COLO829 (cell line): ENCODE measurements around the gene ANXA10.
"Not testable (repeated sequence)": the region's sequence is repeated elsewhere in the genome, so short reads cannot be mapped to it uniquely, and the experiment has no call there.

Experiments
- DNase-seq: peaks from one replicate; pipeline ENCODE4 v3.0.0; 2012; ENCODE audit warnings: low spot score

Gene ANXA10, protein sequence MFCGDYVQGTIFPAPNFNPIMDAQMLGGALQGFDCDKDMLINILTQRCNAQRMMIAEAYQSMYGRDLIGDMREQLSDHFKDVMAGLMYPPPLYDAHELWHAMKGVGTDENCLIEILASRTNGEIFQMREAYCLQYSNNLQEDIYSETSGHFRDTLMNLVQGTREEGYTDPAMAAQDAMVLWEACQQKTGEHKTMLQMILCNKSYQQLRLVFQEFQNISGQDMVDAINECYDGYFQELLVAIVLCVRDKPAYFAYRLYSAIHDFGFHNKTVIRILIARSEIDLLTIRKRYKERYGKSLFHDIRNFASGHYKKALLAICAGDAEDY

DNA sequence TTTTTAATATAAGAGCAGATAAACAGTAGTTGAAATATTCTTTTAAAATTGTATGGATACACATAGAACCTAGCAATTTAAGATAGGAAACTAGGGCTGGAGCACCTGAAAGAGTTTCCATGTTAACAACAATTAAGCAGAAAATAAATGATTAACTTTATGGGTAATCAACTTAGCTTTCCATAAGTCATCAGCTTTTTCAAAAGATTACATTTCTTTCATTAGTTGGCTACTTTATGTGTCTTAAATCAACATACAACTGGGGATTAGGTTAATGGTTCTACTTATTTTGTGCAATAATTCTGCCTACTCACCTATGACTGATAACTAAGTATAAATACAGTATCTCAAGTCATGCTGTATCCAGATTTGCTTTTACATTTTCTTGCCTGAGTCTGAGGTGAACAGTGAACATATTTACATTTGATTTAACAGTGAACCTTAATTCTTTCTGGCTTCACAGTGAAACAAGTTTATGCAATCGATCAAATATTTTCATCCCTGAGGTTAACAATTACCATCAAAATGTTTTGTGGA, at the start of gene ANXA10:
ANXA10 (plus strand) TSS at position 362 of the 537 bp plus-strand sequence; CDS start at position 526, 164 bp downstream.
- no peak for DNase-seq

DNA sequence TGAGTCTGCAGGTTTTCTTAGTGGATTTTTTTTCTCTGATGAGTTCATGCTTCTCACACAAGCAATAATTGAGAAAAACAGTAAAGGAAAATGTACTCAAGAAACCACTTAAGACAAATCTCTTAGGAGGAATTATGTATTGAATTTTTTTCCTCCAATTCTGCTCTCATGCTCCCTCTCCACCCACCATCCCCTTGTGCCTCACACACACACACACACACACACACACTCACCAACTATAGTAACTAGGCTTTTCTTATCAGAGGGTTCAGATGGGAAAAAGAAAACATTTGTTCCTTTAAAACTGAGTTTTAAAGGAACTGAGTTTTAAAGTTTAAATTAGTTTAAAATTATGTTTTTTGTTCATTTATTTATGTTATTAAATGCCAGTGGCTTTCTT, 47.0 kb upstream of the ANXA10 start:
- DNase-seq, result no peak

DNA sequence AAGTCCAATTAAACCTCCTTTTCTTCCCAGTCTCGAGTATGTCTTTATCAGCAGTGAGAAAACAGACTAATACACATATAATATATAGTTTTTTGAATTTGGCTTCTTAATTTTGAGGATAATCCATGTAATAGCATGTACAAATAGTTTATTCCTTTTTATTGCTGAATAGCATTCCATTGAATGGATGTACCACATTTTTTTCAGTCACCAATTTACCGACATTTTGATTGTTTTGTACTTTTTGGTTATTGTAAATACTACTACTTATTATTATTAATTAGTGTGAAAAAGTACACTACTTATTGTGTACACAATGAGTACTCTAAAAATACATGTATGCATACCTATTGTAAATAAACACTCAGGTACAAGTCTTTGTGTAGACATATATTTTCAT, 42.3 kb upstream of the ANXA10 start:
- no peak for DNase-seq

DNA sequence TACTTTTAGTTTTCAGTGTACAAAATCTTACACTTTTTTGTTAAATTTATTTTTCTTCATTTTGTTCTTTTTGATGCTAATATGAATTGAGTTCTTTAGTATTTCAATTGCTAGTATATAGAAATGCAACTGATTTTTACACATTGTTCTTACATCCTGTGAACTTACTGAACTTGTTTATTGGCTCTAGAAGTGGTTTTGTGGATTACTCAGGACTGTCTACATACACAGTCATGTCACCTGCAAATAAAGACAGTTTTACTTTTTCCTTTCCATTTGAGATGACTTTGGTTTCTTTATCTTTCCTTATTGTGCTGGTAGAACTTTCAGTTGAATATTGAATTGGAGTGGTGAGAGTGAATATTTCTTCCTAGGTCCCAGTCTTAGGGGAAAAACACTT, 40.8 kb upstream of the ANXA10 start:
- no peak for DNase-seq

DNA sequence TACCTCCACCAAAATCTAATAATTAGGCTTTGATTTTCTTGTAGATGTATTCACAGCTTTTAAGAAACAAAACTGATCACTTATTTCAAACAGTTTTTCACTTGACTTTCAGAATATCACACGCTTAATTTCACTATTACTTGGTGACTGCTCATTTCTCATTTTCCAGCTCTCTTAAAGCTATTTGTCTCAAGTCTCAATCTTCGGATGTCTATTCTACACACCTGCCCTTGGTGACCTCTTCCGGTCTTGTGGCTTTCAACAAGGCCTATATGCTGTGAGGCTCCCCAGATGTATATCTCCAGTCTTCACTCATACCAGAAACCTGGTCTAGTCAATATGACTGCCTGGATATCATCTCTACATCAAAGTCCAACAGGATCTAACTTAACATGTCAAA, 34.9 kb upstream of the ANXA10 start:
- no peak for DNase-seq

DNA sequence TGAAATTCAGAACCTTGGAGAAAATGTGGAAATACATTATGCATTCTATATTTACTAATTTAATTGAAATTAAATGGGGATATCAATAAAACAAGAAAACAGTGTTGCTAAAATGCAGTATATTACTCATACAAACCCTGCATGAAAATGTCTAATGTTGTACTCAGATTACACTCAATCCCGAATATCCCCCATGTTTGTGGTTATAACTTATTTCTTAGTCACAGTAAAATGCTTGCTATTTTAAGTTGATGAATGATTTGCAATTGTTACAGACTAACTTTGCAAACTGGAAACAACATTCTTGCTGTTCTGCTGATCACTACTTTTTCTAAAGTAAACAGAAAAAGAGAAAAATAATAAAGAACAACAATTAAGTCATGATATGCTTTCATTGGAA, 33.1 kb upstream of the ANXA10 start:
- no peak for DNase-seq

DNA sequence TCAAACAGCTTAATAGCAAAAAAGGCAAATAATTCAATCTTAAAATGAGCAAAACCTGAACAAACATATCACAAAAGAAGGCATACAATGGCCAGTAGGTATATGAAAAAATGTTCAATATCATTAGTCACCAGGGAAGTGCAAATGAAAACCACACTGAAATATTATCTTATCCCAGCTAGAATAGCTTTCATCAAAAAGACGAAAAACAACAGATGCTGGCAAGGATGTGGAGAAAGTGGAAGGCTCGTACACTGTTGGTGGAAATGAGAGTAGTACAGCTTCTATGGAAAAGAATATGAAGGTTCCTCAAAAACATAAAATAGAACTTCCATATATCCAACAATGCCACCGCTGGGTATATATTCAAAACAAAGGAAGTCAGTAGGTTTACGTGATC, 29.3 kb upstream of the ANXA10 start:
- DNase-seq, result no peak

DNA sequence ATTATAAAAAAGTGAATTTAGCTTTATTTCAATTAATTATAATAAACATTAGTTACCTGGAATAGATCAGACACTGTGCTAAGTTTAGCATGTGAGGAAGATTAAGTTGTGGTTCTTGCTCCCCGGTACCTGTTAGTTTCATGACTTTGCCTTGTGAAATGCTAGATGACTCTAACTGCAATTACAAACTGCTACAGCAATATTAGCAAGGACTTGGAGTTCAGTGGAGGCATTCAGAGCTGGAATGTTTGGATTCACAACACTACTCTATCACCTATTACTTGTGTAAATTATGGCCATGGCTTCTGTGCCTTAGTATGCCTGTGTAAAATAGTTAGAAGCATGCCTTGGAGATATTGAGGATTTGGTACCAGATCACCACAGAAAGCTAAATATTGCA, 21.4 kb upstream of the ANXA10 start:
- no peak for DNase-seq

DNA sequence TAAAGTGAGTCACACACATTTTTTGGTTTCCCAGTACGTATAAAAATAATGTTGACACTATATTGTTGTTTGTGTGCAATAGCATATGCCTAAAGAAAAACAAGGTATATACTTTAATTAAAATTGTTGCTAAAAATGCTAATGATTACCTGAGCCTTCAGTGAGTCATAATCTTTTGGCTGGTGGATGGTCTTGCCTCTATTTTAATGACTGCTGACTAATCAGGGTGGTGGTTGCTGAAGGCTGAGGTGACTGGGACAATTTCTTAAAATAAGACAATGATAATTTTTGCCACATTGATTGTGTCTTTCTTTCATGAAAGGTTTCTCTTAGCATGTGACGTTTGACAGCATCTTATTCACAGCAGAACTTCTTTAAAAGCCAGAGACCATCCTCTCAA, 21.0 kb upstream of the ANXA10 start:
- no peak for DNase-seq

DNA sequence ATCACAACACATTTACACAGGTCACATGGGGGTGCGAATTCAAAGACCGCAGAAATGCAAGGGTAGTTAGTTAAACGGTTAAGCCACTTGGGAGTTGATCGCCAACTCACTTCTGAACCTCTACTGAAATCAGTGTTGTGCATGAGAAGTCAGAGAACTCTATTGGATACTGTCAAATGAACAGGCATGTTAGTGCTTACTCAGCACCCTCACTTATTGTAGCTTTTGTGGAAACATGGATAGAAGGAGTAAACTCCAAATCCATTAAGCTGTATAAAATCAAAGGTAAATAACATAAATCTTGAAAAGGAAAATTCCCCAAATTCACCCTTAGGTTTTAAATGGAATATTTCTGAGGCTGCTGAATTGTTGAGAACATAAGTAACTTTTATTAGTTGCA, 17.5 kb upstream of the ANXA10 start:
- no peak for DNase-seq

DNA sequence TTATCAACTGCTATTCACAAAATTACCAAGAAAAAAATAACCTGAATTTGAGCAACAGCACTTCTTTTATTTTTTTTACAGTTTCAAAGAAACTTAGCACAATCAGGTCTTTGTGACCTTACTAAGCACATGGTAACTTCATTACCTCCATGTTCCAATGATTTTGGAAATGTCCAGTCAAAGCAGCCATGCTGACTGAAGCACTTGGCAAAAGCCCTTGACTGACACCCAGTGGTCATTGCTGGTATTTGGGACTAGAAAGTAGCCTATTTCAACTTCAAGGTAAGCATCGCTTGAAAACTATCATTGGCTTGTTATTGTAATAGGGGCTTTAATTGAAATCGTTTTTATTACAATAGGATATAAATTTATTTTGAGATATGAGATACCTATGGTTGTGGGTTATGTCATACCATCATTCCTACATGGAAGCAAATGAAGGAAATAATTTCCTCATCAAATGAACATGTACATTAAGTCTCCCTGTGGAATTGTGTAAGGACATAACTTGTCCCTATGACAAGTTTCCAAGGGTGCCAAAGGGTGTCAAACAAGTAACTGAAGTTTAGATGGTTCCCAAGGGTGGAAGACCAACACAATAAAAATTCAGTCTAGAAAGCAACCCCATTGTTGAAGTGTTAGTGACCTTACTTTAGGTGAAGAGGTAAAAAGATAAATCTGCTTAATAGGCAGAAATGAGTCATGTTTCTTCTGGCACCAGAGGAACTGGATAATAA, 15.2 kb upstream of the ANXA10 start:
- DNase-seq, result peak; percentile 68

DNA sequence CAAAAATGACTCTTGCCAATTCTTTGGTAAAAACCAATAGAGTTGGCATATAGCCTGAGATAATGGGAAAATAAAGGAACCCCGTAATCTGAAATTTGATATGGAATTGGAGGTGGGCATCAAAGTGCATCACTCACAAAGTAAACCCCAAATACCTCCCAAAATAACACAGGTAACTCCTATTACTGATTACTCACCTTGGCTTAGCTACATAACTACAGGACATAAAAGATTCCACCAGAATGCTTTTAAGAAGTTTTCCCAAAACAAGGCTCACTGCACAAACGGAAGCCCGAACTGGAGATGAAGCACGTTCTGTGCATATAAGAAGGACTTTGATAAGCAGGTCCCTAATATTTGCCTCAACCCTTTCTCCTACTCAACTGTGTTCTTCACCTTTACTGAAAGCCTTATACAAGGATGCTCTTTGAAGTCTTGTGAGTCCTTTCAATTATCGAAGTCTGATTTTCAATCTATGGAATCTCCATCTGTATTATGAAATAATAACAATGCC, 14.6 kb upstream of the ANXA10 start:
- DNase-seq, result no peak

DNA sequence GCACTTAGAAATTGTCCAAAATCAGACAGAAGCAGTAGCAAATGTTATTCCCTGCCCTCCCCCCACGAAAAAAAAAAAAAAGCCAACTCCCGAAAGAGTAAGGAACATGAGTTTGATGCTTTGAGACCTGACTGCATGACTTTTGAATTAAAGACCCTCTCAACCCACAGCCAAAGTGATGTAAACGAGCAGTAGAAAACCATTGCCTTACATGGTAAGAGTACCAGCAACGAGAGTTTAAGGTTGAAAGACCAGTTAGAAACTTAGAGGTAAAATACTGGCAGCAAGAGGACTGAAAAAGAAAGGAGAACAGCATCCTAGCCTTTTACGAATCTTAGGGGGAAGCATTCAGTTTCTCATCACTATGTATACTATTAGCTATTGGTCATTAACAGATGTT, 10.0 kb upstream of the ANXA10 start:
- DNase-seq, result no peak

DNA sequence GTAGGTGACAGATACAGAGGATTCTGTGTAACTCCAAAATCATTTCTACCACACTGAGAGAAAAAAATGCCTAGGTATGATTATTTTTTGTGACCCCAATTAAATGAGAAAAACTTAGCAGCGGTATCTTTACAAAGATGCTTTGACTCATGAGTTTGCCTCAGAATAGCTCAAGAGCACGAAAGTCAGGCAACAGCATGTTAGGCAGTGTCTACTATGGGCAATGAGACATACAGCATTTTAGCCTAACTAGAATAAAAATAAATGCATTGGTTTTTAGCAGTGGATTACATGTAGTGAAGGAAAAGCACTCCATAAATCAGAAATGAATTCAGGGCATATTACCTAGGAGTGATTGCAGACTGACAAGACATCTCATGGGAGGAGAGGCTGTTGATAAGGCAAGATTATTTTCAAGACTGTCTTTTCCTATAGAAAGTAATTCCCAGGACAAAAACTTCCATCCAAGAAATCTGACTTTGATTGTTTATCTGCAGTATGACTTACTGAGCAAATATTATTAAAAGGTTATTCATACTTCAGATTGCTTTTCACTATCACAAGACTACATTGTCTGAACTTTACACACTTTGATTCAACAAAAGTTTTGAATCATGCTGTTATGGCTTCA, 3.6 kb downstream of the ANXA10 start:
- no peak for DNase-seq

DNA sequence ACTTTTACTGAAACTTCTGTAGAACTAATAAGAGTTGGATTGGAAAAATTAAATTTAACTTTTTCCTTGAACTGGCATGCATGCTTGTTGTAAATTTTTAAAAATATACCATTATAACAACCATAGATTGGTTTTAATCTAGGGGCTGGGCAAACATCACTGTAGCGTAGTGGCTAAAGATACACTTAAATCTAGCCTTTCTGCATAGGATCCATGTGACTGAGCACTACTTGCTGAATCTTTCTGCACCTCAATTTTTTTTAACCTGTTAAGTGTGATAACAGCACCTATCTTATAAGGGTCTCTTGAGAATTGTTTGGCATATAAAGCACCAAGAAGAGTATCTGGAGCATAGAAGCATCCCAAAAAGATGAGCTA, 4.1 kb downstream of the ANXA10 start:
- DNase-seq, result no peak

DNA sequence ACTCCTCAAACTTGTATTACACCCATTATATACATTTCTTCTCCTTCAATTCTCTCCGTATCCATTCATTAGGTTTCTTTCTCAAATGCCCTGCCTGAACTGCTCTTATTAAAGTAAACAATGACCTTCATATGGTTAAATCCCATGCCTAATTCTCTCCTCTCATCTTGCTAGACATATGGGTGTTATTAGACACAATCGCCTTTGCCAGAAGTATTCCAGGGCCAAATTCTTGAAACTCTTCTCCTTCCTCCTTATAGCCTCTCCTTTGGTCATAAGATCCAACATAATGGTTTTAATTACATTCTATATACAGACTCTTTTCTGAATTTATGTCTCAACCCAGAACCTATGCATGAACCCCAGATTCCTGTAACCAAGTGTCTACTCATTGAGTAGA, 4.8 kb downstream of the ANXA10 start:
- DNase-seq, result no peak

DNA sequence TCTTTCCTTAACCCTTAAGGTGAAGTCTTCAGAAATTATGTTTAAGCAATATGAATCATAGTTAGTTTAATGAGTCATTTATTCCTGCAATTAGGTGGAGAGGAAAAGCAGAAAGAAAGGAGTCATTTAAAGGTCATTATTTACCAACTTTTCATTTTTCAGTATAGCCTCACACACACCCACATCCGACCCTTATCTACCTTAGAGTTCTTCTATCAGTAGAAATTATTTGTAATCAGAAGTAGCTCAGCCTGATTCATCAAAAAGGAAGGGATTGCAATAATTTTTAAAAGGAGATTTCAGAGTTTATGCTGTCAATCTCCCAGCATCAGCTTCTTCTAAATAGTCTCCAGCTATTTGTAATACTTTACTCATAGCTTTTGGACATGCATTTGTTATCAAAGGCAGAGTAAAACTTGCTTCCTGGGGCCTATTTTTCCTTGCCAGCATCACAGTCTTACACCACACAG, 5.9 kb downstream of the ANXA10 start:
- peak; percentile 40 for DNase-seq

DNA sequence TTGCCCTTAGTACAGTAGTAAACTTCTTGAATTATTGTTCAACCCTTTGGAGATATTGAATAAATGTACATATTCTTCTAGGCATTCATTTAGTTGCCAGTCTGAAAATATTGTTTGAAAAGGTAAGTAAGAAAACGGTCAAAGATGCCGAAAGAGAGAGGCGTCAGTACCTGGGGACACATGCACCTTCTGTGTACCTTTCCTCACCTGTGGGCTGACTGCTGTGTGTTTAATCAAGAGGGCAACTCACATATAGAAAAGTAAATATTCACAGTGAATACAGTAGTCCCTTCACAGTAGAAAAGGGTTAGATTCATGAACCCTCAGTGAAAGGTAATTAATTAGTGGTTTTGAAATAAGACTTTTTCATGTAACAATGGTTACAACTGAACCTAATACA, 6.9 kb downstream of the ANXA10 start:
- DNase-seq, result no peak

DNA sequence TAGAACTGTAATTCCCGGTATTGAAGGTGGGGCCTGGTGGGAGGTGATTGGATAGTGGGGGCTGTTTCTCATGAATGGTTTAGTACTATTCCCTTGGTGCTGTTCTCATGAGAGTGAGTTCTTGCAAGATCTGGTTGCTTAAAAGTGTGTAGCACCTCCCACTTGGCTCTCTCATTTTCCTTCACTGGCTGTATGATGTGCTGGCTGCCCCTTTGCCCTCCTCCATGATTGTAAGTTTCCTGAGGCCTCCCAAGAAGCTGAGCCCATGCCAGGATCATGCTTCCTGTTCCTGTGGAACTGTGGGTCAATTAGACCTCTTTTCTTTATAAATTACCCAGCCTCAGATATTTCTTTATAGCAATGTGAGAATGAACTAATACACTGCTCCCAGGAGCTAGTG, 8.7 kb downstream of the ANXA10 start:
- DNase-seq, result no peak

DNA sequence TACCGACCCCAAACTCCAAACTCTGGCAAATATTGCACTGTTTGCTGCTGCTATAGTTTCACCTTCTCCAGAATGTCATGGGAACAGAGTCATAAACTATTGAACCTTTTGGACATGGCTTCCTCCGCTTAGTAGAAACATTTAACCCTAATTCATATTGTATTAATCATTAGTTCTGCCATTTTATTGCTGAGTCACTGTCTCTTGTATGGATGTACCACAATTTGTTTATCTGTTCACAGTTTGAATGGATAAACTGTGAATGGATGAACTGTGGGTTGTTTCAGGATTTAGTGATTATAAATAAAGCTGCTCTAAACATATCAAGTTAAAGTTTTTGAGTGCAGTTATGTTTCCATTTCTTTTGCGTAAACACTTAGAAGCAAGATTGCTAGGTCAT, 10.1 kb downstream of the ANXA10 start:
- DNase-seq, result no peak

DNA sequence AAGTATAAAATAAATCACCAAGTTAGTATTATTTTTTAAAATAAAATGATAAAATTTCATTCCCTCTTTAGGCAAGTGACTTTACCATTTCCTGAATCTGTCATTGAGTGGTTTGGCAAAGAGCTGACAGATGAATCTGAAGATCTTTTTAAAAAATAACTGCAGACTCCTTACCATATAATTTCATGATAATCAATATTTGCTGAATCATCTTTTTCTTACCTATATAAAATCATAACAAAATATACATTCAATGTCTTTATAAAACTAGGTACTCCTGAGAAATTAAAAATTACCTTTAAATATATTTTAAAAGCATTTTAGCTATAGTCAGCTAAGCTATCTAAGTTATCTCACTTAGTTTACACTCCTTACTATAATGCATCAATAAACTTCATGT, 17.2 kb downstream of the ANXA10 start:
- no peak for DNase-seq

DNA sequence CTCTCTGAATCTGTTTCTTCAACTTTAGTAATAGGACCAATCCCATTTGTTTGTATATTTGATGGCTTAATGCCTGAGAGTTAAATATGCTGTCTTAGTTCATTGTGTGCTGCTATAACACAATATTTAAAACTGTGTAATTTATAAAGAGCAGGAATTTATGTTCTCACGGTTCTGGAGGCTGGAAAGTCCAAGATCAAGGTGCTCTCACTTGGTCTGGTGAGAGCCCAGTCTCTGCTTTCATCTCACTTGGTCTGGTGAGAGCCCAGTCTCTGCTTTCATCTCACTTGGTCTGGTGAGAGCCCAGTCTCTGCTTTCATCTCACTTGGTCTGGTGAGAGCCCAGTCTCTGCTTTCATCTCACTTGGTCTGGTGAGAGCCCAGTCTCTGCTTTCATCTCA, 20.7 kb downstream of the ANXA10 start:
- DNase-seq, result not testable (repeated sequence)
